ENCODE data around the gene LRMDA. TPM values are rescaled to one million over a fixed set of nuclear protein-coding genes. Genes with fewer than 3 reads are reported as not detected.

Gene LRMDA
- total and polyA plus RNA-seq, 2 of the 8 experiments (the other 6 are each of a cell fraction or from before 2014, with no cell fraction given): 0.86 to 2.8 TPM

GRCh38 chr10:75474106-75474505 is 42.7 kb downstream of the LRMDA start:
- TF ChIP-seq BCL11A (IDR thresholded peaks at IDR 0.05; ENCODE audit: low read depth in 2 of 2, low read length in 2 of 2) (no peak), EP300 (IDR thresholded peaks at IDR 0.05; ENCODE audit: borderline replicate concordance in 1 of 2, low read depth in 2 of 2, low read length in 2 of 2) (no peak), POLR2AphosphoS5 (IDR thresholded peaks at IDR 0.05; ENCODE audit: low read depth, low read length) (no peak), NRF1 (IDR thresholded peaks at IDR 0.05; ENCODE audit: low read depth, low read length) (no peak), E2F6 (IDR thresholded peaks at IDR 0.05) (no peak), JUND (IDR thresholded peaks at IDR 0.05; ENCODE audit: low read length) (no peak), CBX8 (IDR thresholded peaks at IDR 0.05; ENCODE audit: borderline replicate concordance, low read depth, low read length) (no peak), HDAC2 (IDR thresholded peaks at IDR 0.05; ENCODE audit: borderline replicate concordance in 1 of 2, low read depth in 2 of 2, low read length in 2 of 2) (no peak), POU5F1 (IDR thresholded peaks at IDR 0.05; ENCODE audit: low read depth, low read length) (no peak), RBBP5 (IDR thresholded peaks at IDR 0.05; ENCODE audit: borderline replicate concordance, low read depth, low read length) (no peak), POLR2A (IDR thresholded peaks at IDR 0.05; ENCODE audit: control extremely low read depth in 1 of 2, low read depth in 2 of 2, low read length in 2 of 2) (no peak), EGR1 (IDR thresholded peaks at IDR 0.05; ENCODE audit: borderline replicate concordance, low read depth, low read length) (no peak)
- Histone ChIP-seq H2BK5ac (ENCODE audit: low read depth, low read length) (no peak overlapping the region), H3K36me3 (ENCODE audit: control insufficient read depth in 2 of 4, insufficient read depth in 4 of 4, low read length in 3 of 4) (no peaks in the 10 kb centered on the region), H2BK12ac (ENCODE audit: low read depth, low read length) (no peak overlapping the region), H3K4me1 (replicated peaks in 1 of 4; ENCODE audit: control insufficient read depth in 3 of 4, insufficient read depth in 4 of 4, low read length in 3 of 4) (peaks cover 2 to 16% (median 6%) of the 10 kb centered on the region in 4 experiments; a peak in 5 of 7 replicates), H3K79me1 (ENCODE audit: low read depth, low read length) (no peaks in the 10 kb centered on the region), H3K23ac (ENCODE audit: insufficient read length) (no peak overlapping the region), H3K27me3 (replicated peaks in 1 of 4; ENCODE audit: control insufficient read depth in 3 of 4, extremely low read depth in 1 of 4, insufficient read depth in 3 of 4, low read length in 3 of 4) (0 out of 7 replicates have a peak, but pooled peaks cover 0 to 2% (median 0%) of the 10 kb centered on the region in 4 experiments), H4K91ac (replicated peaks; ENCODE audit: insufficient read length, low read length) (peak overlapping the region; percentile 13), H2BK15ac (ENCODE audit: low read length) (no peak overlapping the region), H3K4me2 (ENCODE audit: insufficient read depth in 1 of 2, low read depth in 2 of 2, low read length in 2 of 2) (no peak overlapping the region), H3K18ac (ENCODE audit: extremely low read depth, low read length) (peak overlapping the region; percentile 5; the same call in 1 of the 2 replicates), H3K4ac (replicated peaks; ENCODE audit: insufficient read length, low read depth, low read length) (no peak overlapping the region), H3K9me3 (ENCODE audit: insufficient read depth in 2 of 2, low read depth in 1 of 2, low read length in 1 of 2) (peaks cover 0 to 4% of the 10 kb centered on the region in 2 experiments; a peak in 1 of 4 replicates), H3K23me2 (ENCODE audit: low read depth, low read length) (no peaks in the 10 kb centered on the region), H2AFZ (ENCODE audit: low read length) (no peak overlapping the region), H2BK120ac (replicated peaks; ENCODE audit: low read depth, low read length) (no peak overlapping the region), H3K14ac (ENCODE audit: insufficient read length) (no peak overlapping the region), H3K27ac (ENCODE audit: low read depth, low read length) (no peak overlapping the region), H4K8ac (ENCODE audit: extremely low read depth, insufficient read depth, low read length) (no peak overlapping the region), H4K20me1 (replicated peaks in 1 of 2; ENCODE audit: control insufficient read depth in 1 of 2, insufficient read depth in 2 of 2, low read length in 2 of 2) (no peaks in the 10 kb centered on the region), H3K9ac (replicated peaks in 1 of 4; ENCODE audit: extremely low read depth in 1 of 4, low read depth in 3 of 4, low read length in 3 of 4) (no peak overlapping the region), H4K5ac (ENCODE audit: insufficient read length, low read depth, low read length) (no peak overlapping the region), H3K4me3 (ENCODE audit: extremely low read depth in 1 of 4, insufficient read depth in 2 of 4, low read depth in 3 of 4, low read length in 4 of 4) (no peak overlapping the region), H2AK5ac (ENCODE audit: low read depth, low read length) (no peak overlapping the region), H3K56ac (replicated peaks; ENCODE audit: insufficient read length, low read depth, low read length) (no peak overlapping the region), H3K79me2 (ENCODE audit: control insufficient read depth in 1 of 2, insufficient read depth in 2 of 2, low read length in 2 of 2) (no peaks in the 10 kb centered on the region), H2BK20ac (ENCODE audit: low read length) (0 out of 2 replicates have a peak overlapping the region, but pooled peaks have one; percentile 16)
- POLR2A ChIA-PET (ENCODE audit: partially characterized antibody): no interaction called here
- DNase-seq (ENCODE audit: low read depth in 1 of 2, low spot score in 2 of 2) (no peak), FAIRE-seq (no peak)
- CTCF ChIA-PET (ENCODE audit: partially characterized antibody): no interaction called here
